Fibroblast of lung (primary cell): ENCODE results near the gene NOM1.

Source experiments
- CTCF ChIP-seq, 2 donors: IDR thresholded peaks in 1 of 2; conservative IDR thresholded peaks in 1 of 2; 1 replicate in 1 of 2; 2 replicates in 1 of 2; pipeline ENCODE4 v1.5.1; 2011 to 2012; ENCODE audit warnings: low read length in 2 of 2, control low read depth in 1 of 2, inconsistent platforms in 1 of 2, low read depth in 1 of 2, mild to moderate bottlenecking in 1 of 2
- EZH2 ChIP-seq: IDR thresholded peaks from 2 replicates; pipeline ENCODE4 v1.5.1; 2012; ENCODE audit warnings: low read length, control low read depth, mild to moderate bottlenecking; ENCODE audit errors: missing control alignments

- TF ChIP-seq EZH2 (no peak), CTCF (conservative IDR thresholded peaks at IDR 0.05 in 1 of 2, IDR thresholded peaks at IDR 0.05 in 1 of 2; ENCODE audit: low read depth in 1 of 2, low read length in 2 of 2) (no peak)
These were observed 29.4 kb upstream of the NOM1 start for GRCh38 chr7:156920076-156920475.
